AG04449 (cell line): ENCODE data around the gene RBP3.

ENCODE experiments used
- CTCF ChIA-PET: fragments of 350-600 bp; formaldehyde crosslinking; extraction: SDS; loops from one replicate; lab custom pipeline; 2021; ENCODE audit warnings: antibody characterized with exemption; lab: Yijun Ruan, JAX
- POLR2A ChIA-PET: fragments of 400-600, 350-600 bp; formaldehyde crosslinking; extraction: SDS; loops from one replicate; lab custom pipeline; 2020; ENCODE audit warnings: antibody characterized with exemption, inconsistent platforms; lab: Yijun Ruan, JAX
- DNase-seq: peaks from one replicate; pipeline ENCODE4 v3.0.0-alpha.2; 2010; ENCODE audit warnings: low read depth, low spot score
- H3K4me3 ChIP-seq: 2 replicates; pipeline ENCODE4 v1.5.1; 2011; ENCODE audit warnings: low read depth, mild to moderate bottlenecking, control low read depth, low read length
- CTCF ChIP-seq: IDR thresholded peaks from one replicate; pipeline ENCODE4 v1.5.1; 2011; ENCODE audit warnings: mild to moderate bottlenecking, moderate library complexity, low read length, control low read depth, inconsistent platforms; ENCODE audit not compliant: insufficient read depth; ENCODE audit errors: missing control alignments

Gene RBP3

GRCh38 chr10:47344996-47345870 is 2.9 kb upstream of the RBP3 start:
- no peak overlapping the region for H3K4me3 ChIP-seq
- ChIA-PET CTCF (interaction anchor here (1.2 to 3.5 kb wide), 3 partner anchors 13 to 353 kb away, joined by 3 to 12 read pairs (median 3); no protein-coding TSS in a partner anchor), POLR2A (no interaction called here)
- DNase-seq = no peak
- TF ChIP-seq CTCF = no peak

GRCh38 chr10:47346581-47347302 is 1.4 kb upstream of the RBP3 start:
- POLR2A ChIA-PET = no interaction called here
- no peak overlapping the region for H3K4me3 ChIP-seq
- CTCF ChIA-PET = interaction anchor here (2.1 to 3.5 kb wide), 3 partner anchors 12 to 35 kb away, joined by 7 to 12 read pairs (median 10); no protein-coding TSS in a partner anchor
- DNase-seq = no peak
- TF ChIP-seq CTCF = no peak

GRCh38 chr10:47347303-47347675 is 874 bp upstream of the RBP3 start:
- DNase-seq = no peak
- TF ChIP-seq CTCF = no peak
- POLR2A ChIA-PET = no interaction called here
- H3K4me3 ChIP-seq = no peak overlapping the region
- CTCF ChIA-PET = interaction anchor here (0.9 to 3.5 kb wide), 5 partner anchors 8 to 35 kb away, joined by 3 to 12 read pairs (median 7); no protein-coding TSS in a partner anchor

- POLR2A ChIA-PET = no interaction called here
- no peak for TF ChIP-seq CTCF
- CTCF ChIA-PET = interaction anchor here (1.4 to 3.5 kb wide), 3 partner anchors 10 to 37 kb away, joined by 4 to 12 read pairs (median 7); no protein-coding TSS in a partner anchor
- DNase-seq = no peak
- H3K4me3 ChIP-seq = no peak overlapping the region
Observed at GRCh38 chr10:47348661-47349470, 703 bp downstream of the RBP3 start.

- ChIA-PET CTCF (interaction anchor here (1.3 kb wide), 1 partner anchor 9 kb away, joined by 4 read pairs; no protein-coding TSS in a partner anchor), POLR2A (no interaction called here)
- no peak for DNase-seq
- no peak overlapping the region for H3K4me3 ChIP-seq
- no peak for TF ChIP-seq CTCF
Observed at GRCh38 chr10:47349516-47349915, 1.4 kb downstream of the RBP3 start.
